ENCODE data around the gene ACTR1B. TPM values are rescaled to one million over a fixed set of nuclear protein-coding genes. Genes with fewer than 3 reads are reported as not detected.

ACTR1B gene
- total and polyA plus RNA-seq, 7 donors = 38.3 to 65.4 (median 50.9) TPM

DNA sequence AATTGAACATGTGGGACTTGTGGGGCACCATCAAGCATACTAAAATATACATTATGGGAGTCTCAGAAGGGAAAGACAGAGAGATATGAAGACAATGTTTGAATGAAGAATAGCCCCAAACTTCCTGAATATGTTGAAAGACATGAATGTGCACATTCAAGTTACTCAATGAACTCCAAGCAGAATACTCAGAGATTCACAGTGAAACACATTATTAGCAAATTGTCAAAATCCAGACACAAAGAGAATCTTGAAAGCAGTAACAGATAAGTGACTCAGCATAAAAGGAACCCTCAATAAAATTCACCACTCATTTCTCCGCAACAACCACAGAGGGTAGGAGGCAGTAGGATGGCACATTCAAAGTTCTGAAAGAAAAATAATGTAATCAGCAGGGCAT is 14.5 kb upstream of the ACTR1B start:
- no peaks in the 10 kb centered on the region for H3K4me1 ChIP-seq
- intact Hi-C loops (cut with DNase I) = no loop called here
- no peak overlapping the region for H3K4me3 ChIP-seq
- no peak overlapping the region for H3K27ac ChIP-seq
- DNase-seq = no peak
- TF ChIP-seq, protein P1, sequence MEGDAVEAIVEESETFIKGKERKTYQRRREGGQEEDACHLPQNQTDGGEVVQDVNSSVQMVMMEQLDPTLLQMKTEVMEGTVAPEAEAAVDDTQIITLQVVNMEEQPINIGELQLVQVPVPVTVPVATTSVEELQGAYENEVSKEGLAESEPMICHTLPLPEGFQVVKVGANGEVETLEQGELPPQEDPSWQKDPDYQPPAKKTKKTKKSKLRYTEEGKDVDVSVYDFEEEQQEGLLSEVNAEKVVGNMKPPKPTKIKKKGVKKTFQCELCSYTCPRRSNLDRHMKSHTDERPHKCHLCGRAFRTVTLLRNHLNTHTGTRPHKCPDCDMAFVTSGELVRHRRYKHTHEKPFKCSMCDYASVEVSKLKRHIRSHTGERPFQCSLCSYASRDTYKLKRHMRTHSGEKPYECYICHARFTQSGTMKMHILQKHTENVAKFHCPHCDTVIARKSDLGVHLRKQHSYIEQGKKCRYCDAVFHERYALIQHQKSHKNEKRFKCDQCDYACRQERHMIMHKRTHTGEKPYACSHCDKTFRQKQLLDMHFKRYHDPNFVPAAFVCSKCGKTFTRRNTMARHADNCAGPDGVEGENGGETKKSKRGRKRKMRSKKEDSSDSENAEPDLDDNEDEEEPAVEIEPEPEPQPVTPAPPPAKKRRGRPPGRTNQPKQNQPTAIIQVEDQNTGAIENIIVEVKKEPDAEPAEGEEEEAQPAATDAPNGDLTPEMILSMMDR (IDR thresholded peaks at IDR 0.05) = no peak
- WGBS, 3 donors = 94 to 100% (median 95%) methylated on average over 1 of the region's 1 CpG
- no peaks in the 10 kb centered on the region for H3K36me3 ChIP-seq (ENCODE audit: insufficient read depth in 1 of 2, low read depth in 1 of 2)
- no peaks in the 10 kb centered on the region for H3K27me3 ChIP-seq (ENCODE audit: insufficient read depth in 3 of 3, low read length in 2 of 3)
- ATAC-seq = no peak
- peaks cover 5% of the 10 kb centered on the region for H3K9me3 ChIP-seq

DNA sequence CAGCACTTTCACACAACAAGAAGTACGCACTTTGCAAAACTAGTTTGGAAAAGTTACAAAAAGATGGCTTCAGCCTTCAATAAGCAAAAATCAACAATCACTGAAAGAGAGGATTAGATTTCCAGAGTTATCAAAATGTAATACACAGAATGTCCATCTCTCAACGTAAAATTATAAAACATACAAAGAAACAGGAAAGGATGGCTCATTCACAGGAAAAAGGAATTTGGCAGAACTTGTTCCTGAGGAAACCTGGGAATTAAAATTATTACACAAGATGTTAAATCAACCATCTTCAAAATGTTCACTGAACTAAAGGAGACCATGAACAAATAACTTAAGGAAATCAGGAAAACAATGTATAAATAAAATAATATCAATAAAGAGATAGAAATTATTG is 13.6 kb upstream of the ACTR1B start:
- 87 to 91% (median 89%) methylated on average over 2 of the region's 2 CpGs for WGBS, 3 donors
- TF ChIP-seq, protein P1 (IDR thresholded peaks at IDR 0.05) = no peak
- DNase-seq = no peak

DNA sequence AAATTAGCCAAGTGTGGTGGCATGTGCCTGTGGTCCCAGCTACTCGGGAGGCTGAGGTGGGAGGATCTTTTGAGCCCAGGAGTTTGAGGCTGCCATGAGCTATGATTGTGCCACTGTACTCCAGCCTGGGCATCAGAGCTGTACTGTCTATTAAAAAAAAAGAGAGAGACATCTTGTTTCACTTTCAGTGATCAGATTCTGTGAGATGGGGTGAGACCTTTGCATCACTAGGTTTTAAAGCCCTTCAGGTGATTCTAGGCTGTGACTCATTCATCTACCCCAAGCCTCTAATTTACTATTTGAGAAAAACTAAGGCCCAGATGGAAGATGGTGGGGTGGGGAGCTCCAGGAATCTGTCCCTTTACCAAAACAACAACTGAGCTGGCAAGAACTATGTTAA is 12.8 kb upstream of the ACTR1B start:
- Histone ChIP-seq H3K27me3 (ENCODE audit: insufficient read depth in 3 of 3, low read length in 2 of 3) (no peaks in the 10 kb centered on the region), H3K4me1 (no peaks in the 10 kb centered on the region), H3K9me3 (peaks cover 5% of the 10 kb centered on the region), H3K36me3 (ENCODE audit: insufficient read depth in 1 of 2, low read depth in 1 of 2) (no peaks in the 10 kb centered on the region), H3K4me3 (no peak overlapping the region), H3K27ac (no peak overlapping the region)
- intact Hi-C loops (cut with DNase I) = no loop called here
- ATAC-seq (no peak), DNase-seq (no peak)
- TF ChIP-seq, protein P1 (IDR thresholded peaks at IDR 0.05) = no peak
- 97 to 100% (median 100%) methylated on average over 1 of the region's 1 CpG for WGBS, 3 donors

More for the DNA sequence above, 13.6 kb upstream of the ACTR1B start:
- Histone ChIP-seq H3K27ac (no peak overlapping the region), H3K9me3 (peaks cover 5% of the 10 kb centered on the region), H3K4me1 (no peaks in the 10 kb centered on the region), H3K27me3 (ENCODE audit: insufficient read depth in 3 of 3, low read length in 2 of 3) (no peaks in the 10 kb centered on the region), H3K36me3 (ENCODE audit: insufficient read depth in 1 of 2, low read depth in 1 of 2) (no peaks in the 10 kb centered on the region), H3K4me3 (no peak overlapping the region)
- intact Hi-C loops (cut with DNase I) = no loop called here
- no peak for ATAC-seq

DNA sequence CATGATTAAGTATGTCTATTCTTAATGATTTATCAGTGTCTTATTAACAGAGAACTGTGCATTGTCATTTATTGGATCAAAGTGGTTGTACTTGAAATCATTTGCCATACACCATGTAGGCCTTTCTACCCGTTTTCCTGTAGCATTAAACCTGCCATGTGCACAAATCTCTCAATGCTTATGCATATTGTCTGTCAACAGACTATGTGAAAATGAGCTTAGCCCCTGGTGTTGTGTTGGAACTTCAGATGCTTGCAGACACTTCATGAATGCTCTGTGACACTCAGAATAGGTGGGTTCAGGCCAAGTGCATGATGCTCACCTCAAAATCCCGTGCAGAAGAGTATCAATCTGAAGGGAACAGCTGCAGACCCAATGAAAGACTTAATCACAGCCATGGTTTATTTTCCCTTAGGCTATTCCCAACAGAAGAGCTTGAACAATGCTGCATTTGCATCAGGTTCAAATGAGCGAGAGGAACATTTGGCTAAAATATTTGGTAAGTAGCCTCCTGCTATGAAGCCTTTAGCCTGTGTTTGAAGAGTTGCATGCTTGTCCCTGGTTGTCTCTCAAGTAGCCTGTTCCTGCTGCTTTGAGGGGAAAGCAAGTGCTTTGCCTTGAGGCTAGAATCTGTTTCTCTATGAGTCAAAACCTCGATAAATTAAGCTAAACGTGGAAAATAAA is 11.7 kb upstream of the ACTR1B start:
- Histone ChIP-seq H3K4me1 (no peaks in the 10 kb centered on the region), H3K27me3 (ENCODE audit: insufficient read depth in 3 of 3, low read length in 2 of 3) (no peaks in the 10 kb centered on the region), H3K9me3 (peaks cover 5% of the 10 kb centered on the region), H3K27ac (no peak overlapping the region), H3K36me3 (ENCODE audit: insufficient read depth in 1 of 2, low read depth in 1 of 2) (no peaks in the 10 kb centered on the region), H3K4me3 (no peak overlapping the region)
- intact Hi-C loops (cut with DNase I) = no loop called here
- DNase-seq (no peak), ATAC-seq (no peak)
- TF ChIP-seq, protein P1 (IDR thresholded peaks at IDR 0.05) = no peak
- 66 to 71% (median 70%) methylated on average over 5 of the region's 5 CpGs for WGBS, 3 donors

DNA sequence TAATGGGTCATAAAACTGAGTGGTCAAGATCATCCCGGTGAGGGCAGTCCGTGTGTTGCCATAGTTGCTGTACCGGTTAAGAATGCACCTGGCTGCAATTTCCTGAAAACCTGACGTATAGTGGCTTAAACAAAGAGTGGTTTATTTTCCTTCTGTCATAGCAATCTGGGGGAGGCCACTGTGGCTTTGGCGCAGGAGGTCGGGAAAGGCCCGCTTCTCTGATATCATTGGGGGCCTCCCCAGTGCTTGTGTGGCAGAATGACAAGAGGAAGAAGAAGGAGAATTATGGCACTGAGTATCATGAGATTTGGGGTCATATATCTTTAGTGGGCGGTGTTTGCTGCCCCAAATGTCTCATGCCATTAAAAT is 10.1 kb upstream of the ACTR1B start:
- H3K27ac ChIP-seq = no peak overlapping the region
- 72 to 82% (median 79%) methylated on average over 8 of the region's 8 CpGs for WGBS, 3 donors
- H3K36me3 ChIP-seq (ENCODE audit: insufficient read depth in 1 of 2, low read depth in 1 of 2) = no peaks in the 10 kb centered on the region
- H3K4me3 ChIP-seq = no peak overlapping the region
- no peak for ATAC-seq
- H3K27me3 ChIP-seq (ENCODE audit: insufficient read depth in 3 of 3, low read length in 2 of 3) = no peaks in the 10 kb centered on the region
- DNase-seq = no peak
- TF ChIP-seq, protein P1 (IDR thresholded peaks at IDR 0.05) = no peak
- intact Hi-C loops (cut with DNase I) = no loop called here
- H3K4me1 ChIP-seq = no peaks in the 10 kb centered on the region
- no peaks in the 10 kb centered on the region for H3K9me3 ChIP-seq
